Endothelial cell of umbilical vein (primary cell): Measurements from ENCODE around the gene NDUFA5. TPM values are rescaled to one million over a fixed set of nuclear protein-coding genes. Genes with fewer than 3 reads are reported as not detected.

ENCODE experiments used
- BruUV-seq: library from RNA; stranded (reverse); fragments of 400-500 nt; replicated peaks from 2 replicates; lab custom pipeline; 2021; lab: Mats Ljungman, UMichigan
- CTCF ChIA-PET: fragments of 300-600, 350-600 bp; sonication (Branson Sonifier 250); formaldehyde crosslinking; loops from one replicate; lab custom pipeline; 2021; ENCODE audit warnings: antibody characterized with exemption, inconsistent platforms; lab: Charles Lee
- POLR2A ChIA-PET: fragments of 300-600, 350-600 bp; sonication (Branson Sonifier 250); formaldehyde crosslinking; loops from one replicate; lab custom pipeline; 2021; ENCODE audit warnings: antibody characterized with exemption, inconsistent platforms; lab: Charles Lee
- DNase-seq: peaks from one replicate; pipeline ENCODE4 v3.0.0-alpha.2; 2011; ENCODE audit warnings: low read depth, low spot score
- FAIRE-seq: peaks from 2 replicates; lab custom pipeline; 2011; peaks lifted over from hg19 to GRCh38; lab: Jason Lieb, UNC
- H2AFZ ChIP-seq: 2 replicates; pipeline ENCODE4 v1.6.0; 2012; ENCODE audit warnings: low read depth, low read length, control low read depth, inconsistent platforms
- H3K27ac ChIP-seq: 2 replicates; pipeline ENCODE4 v1.5.1; 2011; ENCODE audit warnings: low read depth, mild to moderate bottlenecking, control low read depth, low read length, moderate library complexity; ENCODE audit not compliant: insufficient read depth
- H3K27me3 ChIP-seq, 2 experiments: 2 replicates each; pipeline versions ENCODE4 v1.6.0 to v1.6.1; 2011; ENCODE audit warnings: low read length in 2 of 2, mixed read lengths in 1 of 2; ENCODE audit not compliant: control insufficient read depth in 2 of 2, insufficient read depth in 2 of 2
- H3K36me3 ChIP-seq, 2 experiments: 2 replicates in 1 of 2; 3 replicates in 1 of 2; pipeline ENCODE4 v1.5.1; 2011; ENCODE audit warnings: low read length in 2 of 2, mild to moderate bottlenecking in 1 of 2, moderate library complexity in 1 of 2; ENCODE audit not compliant: control insufficient read depth in 2 of 2, insufficient read depth in 2 of 2; ENCODE audit errors: extremely low read depth in 1 of 2
- H3K4me1 ChIP-seq: 3 replicates; pipeline ENCODE4 v1.5.1; 2011; ENCODE audit warnings: mild to moderate bottlenecking, low read length; ENCODE audit not compliant: control insufficient read depth, insufficient read depth; ENCODE audit errors: extremely low read depth
- H3K4me2 ChIP-seq: 2 replicates; pipeline ENCODE4 v1.6.1; 2011; ENCODE audit warnings: low read length, control low read depth, mixed read lengths; ENCODE audit not compliant: insufficient read depth
- H3K4me3 ChIP-seq, 3 experiments: fragments of 200-600 bp in 1 of 3; sonication (generic), shearing (Covaris generic) in 1 of 3; replicated peaks in 1 of 3; 2 replicates each; pipeline ENCODE4 v1.5.1; 2011 to 2016; ENCODE audit warnings: control low read depth in 3 of 3, low read length in 3 of 3, mild to moderate bottlenecking in 2 of 3, inconsistent platforms in 1 of 3, low read depth in 1 of 3, moderate library complexity in 1 of 3; ENCODE audit not compliant: insufficient read depth in 1 of 3
- H3K79me2 ChIP-seq: 2 replicates; pipeline ENCODE4 v1.6.0; 2012; ENCODE audit warnings: low read length, inconsistent platforms; ENCODE audit not compliant: control insufficient read depth, insufficient read depth
- H3K9ac ChIP-seq: replicated peaks from 2 replicates; pipeline ENCODE3; 2011; ENCODE audit warnings: low read length, control low read depth; ENCODE audit not compliant: insufficient read depth; ENCODE audit errors: extremely low read depth
- H3K9me1 ChIP-seq: replicated peaks from 3 replicates; pipeline ENCODE4 v1.6.0; 2011; ENCODE audit warnings: mild to moderate bottlenecking, low read length; ENCODE audit not compliant: control insufficient read depth, insufficient read depth; ENCODE audit errors: extremely low read depth
- H3K9me3 ChIP-seq: replicated peaks from 2 replicates; pipeline ENCODE4 v1.5.1; 2012; ENCODE audit warnings: low read length, inconsistent platforms; ENCODE audit not compliant: control insufficient read depth, insufficient read depth
- H4K20me1 ChIP-seq: replicated peaks from 2 replicates; pipeline ENCODE3; 2011; ENCODE audit warnings: mild to moderate bottlenecking, low read length; ENCODE audit not compliant: control insufficient read depth, insufficient read depth; ENCODE audit errors: extremely low read depth
- EZH2 ChIP-seq: IDR thresholded peaks from 2 replicates; pipeline ENCODE4 v1.6.1; 2012; ENCODE audit warnings: borderline replicate concordance, low read depth, mild to moderate bottlenecking, moderate library complexity, low read length, inconsistent platforms; ENCODE audit not compliant: severe bottlenecking
- FOS ChIP-seq: IDR thresholded peaks from 2 replicates; pipeline ENCODE4 v1.6.1; 2011; ENCODE audit warnings: mild to moderate bottlenecking, low read length, moderate library complexity, borderline replicate concordance; ENCODE audit not compliant: insufficient read depth
- GATA2 ChIP-seq: IDR thresholded peaks from 2 replicates; pipeline ENCODE4 v1.7.0; 2011; ENCODE audit warnings: low read depth, mild to moderate bottlenecking, moderate library complexity, mixed read lengths, low read length; ENCODE audit not compliant: insufficient read length, insufficient read depth
- JUN ChIP-seq: IDR thresholded peaks from 2 replicates; pipeline ENCODE4 v1.6.1; 2011; ENCODE audit warnings: borderline replicate concordance, low read depth; ENCODE audit not compliant: insufficient read length, insufficient read depth
- MYC ChIP-seq: IDR thresholded peaks from one replicate; pipeline ENCODE4 v1.6.1; 2011; ENCODE audit warnings: mild to moderate bottlenecking, low read depth, low read length
- POLR2A ChIP-seq: IDR thresholded peaks from 2 replicates; pipeline ENCODE4 v1.6.1; 2012; ENCODE audit warnings: low read depth, mild to moderate bottlenecking, control low read depth, low read length
- POLR2AphosphoS5 ChIP-seq: IDR thresholded peaks from 2 replicates; pipeline ENCODE4 v1.6.1; 2012; ENCODE audit warnings: low read depth, mild to moderate bottlenecking, control low read depth, low read length, moderate library complexity; ENCODE audit not compliant: insufficient read depth
- dilution Hi-C: fragments of 300-500 bp; cut with MboI; formaldehyde crosslinking; loops from one replicate; pipeline ENCODE4 v1.15.0; 2019; ENCODE audit warnings: low sequenced_read_pairs; ENCODE audit not compliant: extremely low pct_ligation_motif_present
- intact Hi-C: fragments of 100-400 bp; cut with micrococcal nuclease; formaldehyde crosslinking; loops from one replicate; pipeline ENCODE4 v1.10.0; 2022
- polyA plus RNA-seq, 4 experiments: library from polyadenylated mRNA; depleted of rRNA in 3 of 4; stranded (reverse) in 3 of 4; unstranded in 1 of 4; fragments of >200 nt; gene quantifications; 2 replicates each; pipeline versions ENCODE4 v1.2.1 to v1.2.3, GENCODE V29; 2011 to 2012; ENCODE audit warnings: missing spikeins in 1 of 4
- total RNA-seq: library from RNA; stranded (reverse); gene quantifications from 2 replicates; pipeline ENCODE4 v1.2.3, GENCODE V29; 2021
- TF ChIP-seq, protein P1 (sequence below), 2 donors: IDR thresholded peaks; 1 replicate in 1 of 2; 2 replicates in 1 of 2; pipeline ENCODE4 v1.5.1; 2011; ENCODE audit warnings: low read length in 2 of 2, mild to moderate bottlenecking in 2 of 2, moderate library complexity in 2 of 2, control low read depth in 1 of 2, inconsistent platforms in 1 of 2, low read depth in 1 of 2; ENCODE audit not compliant: insufficient read depth in 1 of 2; ENCODE audit errors: extremely low read depth in 1 of 2
- TF ChIP-seq, protein P2 (sequence below): IDR thresholded peaks from 2 replicates; pipeline ENCODE4 v1.6.1; 2011; ENCODE audit not compliant: insufficient read depth, insufficient read length

Gene NDUFA5
- total and polyA plus RNA-seq, 2 donors (not counting 3 experiments of a cell fraction or from before 2014, with no cell fraction given) = 6.2 to 62.3 TPM

DNA sequence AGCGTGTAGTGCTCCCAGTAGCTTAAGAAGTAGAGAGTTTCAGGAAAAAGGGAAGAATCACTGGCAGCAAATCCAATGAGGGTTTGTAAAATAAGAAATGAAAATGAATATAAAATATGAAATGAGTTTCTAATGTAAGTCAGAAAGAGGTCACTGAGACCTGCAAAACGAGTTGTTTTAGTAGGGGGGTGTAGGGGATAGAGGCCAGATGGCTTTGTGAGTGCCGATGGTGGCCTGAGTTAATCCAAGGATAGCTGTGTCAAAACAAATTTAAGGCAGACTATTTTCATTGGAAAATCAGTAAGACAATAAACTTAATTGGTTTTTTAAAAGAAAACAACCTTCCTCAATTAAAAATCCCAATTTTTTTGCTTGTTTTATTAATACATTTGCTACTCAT lies 43.3 kb upstream of the NDUFA5 start:
- H3K36me3 ChIP-seq = no peaks in the 10 kb centered on the region
- no peak overlapping the region for H2AFZ ChIP-seq
- FAIRE-seq = no peak
- ChIA-PET POLR2A (no interaction called here), CTCF (interaction anchor here (1.6 kb wide), 1 partner anchor 15 kb away, joined by 4 read pairs; no protein-coding TSS in a partner anchor)
- no peak for DNase-seq
- H3K9me3 ChIP-seq = no peaks in the 10 kb centered on the region
- H3K4me3 ChIP-seq = no peak overlapping the region
- H3K27ac ChIP-seq = no peak overlapping the region
- H3K27me3 ChIP-seq = no peaks in the 10 kb centered on the region
- H3K9ac ChIP-seq = no peak overlapping the region
- H4K20me1 ChIP-seq = no peaks in the 10 kb centered on the region
- no peaks in the 10 kb centered on the region for H3K9me1 ChIP-seq
- TF ChIP-seq POLR2A (no peak), EZH2 (no peak)
- intact Hi-C loops = no loop called here
- H3K79me2 ChIP-seq = no peaks in the 10 kb centered on the region
- dilution Hi-C loops = no loop called here
- BruUV-seq = no TSS peak
- no peaks in the 10 kb centered on the region for H3K4me1 ChIP-seq
- H3K4me2 ChIP-seq = no peak overlapping the region

DNA sequence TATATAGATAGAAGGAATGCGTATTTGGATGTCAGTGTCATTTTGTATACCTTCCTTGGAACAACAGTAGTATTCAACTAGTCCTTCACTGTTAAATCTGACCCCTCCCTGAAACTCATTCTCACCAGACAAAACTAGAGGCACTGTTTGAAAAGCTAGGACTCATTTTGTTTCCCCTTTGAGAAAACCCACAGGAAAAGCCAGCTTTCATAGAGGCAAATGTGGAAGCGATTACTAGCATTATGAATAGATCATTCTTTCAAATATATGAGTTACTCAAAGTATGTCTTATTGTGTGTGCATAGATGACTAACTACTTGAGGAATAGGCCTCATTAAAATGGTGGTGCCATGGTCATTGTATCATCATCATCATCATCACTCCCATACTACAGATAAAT lies 42.1 kb upstream of the NDUFA5 start:
- no peak for FAIRE-seq
- Histone ChIP-seq H3K9me3 (no peaks in the 10 kb centered on the region), H3K27me3 (no peaks in the 10 kb centered on the region), H3K9me1 (no peaks in the 10 kb centered on the region), H3K36me3 (no peaks in the 10 kb centered on the region), H3K27ac (no peak overlapping the region), H3K79me2 (no peaks in the 10 kb centered on the region), H4K20me1 (no peaks in the 10 kb centered on the region), H3K4me2 (no peak overlapping the region), H3K9ac (no peak overlapping the region), H3K4me3 (no peak overlapping the region), H3K4me1 (no peaks in the 10 kb centered on the region), H2AFZ (no peak overlapping the region)
- no peak for DNase-seq
- intact Hi-C loops = no loop called here
- no peak for TF ChIP-seq EZH2
- no peak for TF ChIP-seq FOS
- TF ChIP-seq, protein P1, sequence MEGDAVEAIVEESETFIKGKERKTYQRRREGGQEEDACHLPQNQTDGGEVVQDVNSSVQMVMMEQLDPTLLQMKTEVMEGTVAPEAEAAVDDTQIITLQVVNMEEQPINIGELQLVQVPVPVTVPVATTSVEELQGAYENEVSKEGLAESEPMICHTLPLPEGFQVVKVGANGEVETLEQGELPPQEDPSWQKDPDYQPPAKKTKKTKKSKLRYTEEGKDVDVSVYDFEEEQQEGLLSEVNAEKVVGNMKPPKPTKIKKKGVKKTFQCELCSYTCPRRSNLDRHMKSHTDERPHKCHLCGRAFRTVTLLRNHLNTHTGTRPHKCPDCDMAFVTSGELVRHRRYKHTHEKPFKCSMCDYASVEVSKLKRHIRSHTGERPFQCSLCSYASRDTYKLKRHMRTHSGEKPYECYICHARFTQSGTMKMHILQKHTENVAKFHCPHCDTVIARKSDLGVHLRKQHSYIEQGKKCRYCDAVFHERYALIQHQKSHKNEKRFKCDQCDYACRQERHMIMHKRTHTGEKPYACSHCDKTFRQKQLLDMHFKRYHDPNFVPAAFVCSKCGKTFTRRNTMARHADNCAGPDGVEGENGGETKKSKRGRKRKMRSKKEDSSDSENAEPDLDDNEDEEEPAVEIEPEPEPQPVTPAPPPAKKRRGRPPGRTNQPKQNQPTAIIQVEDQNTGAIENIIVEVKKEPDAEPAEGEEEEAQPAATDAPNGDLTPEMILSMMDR (IDR thresholded peaks at IDR 0.05; ENCODE audit: extremely low read depth in 1 of 2, insufficient read depth in 1 of 2, low read depth in 1 of 2, low read length in 2 of 2) = no peak
- no peak for TF ChIP-seq POLR2AphosphoS5
- TF ChIP-seq, protein P2, sequence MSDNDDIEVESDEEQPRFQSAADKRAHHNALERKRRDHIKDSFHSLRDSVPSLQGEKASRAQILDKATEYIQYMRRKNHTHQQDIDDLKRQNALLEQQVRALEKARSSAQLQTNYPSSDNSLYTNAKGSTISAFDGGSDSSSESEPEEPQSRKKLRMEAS = no peak
- no peak for TF ChIP-seq MYC
- no peak for TF ChIP-seq POLR2A
- no peak for TF ChIP-seq GATA2
- TF ChIP-seq JUN = no peak
- CTCF ChIA-PET = interaction anchor here (0.7 to 1.6 kb wide), 2 partner anchors 14 to 19 kb away, joined by 3 to 4 read pairs; no protein-coding TSS in a partner anchor
- POLR2A ChIA-PET = no interaction called here
- dilution Hi-C loops = no loop called here
- BruUV-seq = no TSS peak
